IMR-90 (cell line): ENCODE results near the gene MGLL. TPM values are rescaled to one million over a fixed set of nuclear protein-coding genes. Genes with fewer than 3 reads are reported as not detected.

Experiments used
- ATAC-seq: fragments of 200-7000 bp; cut with Tn5 transposase; 2 replicates; pipeline ENCODE4 v1.9.1; 2020; ENCODE audit warnings: low read depth, mild to moderate bottlenecking, moderate library complexity
- BruUV-seq: library from RNA; stranded (reverse); fragments of 400-500 nt; replicated peaks from 2 replicates; lab custom pipeline; 2021; lab: Mats Ljungman, UMichigan
- CTCF ChIA-PET: fragments of 300-600 bp; formaldehyde crosslinking; extraction: SDS; loops from one replicate; lab custom pipeline; 2021; ENCODE audit warnings: antibody characterized with exemption; lab: Yijun Ruan, JAX
- POLR2A ChIA-PET: fragments of 300-600 bp; sonication (Branson Sonifier 250); formaldehyde crosslinking; loops from one replicate; lab custom pipeline; 2022; ENCODE audit warnings: antibody characterized with exemption; ENCODE audit not compliant: unreplicated experiment; lab: Charles Lee
- DNase-seq: peaks from one replicate; pipeline ENCODE4 v3.0.0; 2013
- H2AFZ ChIP-seq: replicated peaks from 2 replicates; pipeline ENCODE3; 2013; ENCODE audit warnings: low read length, mild to moderate bottlenecking; ENCODE audit not compliant: poor library complexity
- H2AK5ac ChIP-seq: 2 replicates; pipeline ENCODE4 v1.6.1; 2013; ENCODE audit warnings: low read depth, low read length, inconsistent platforms
- H2AK9ac ChIP-seq: replicated peaks from 2 replicates; pipeline ENCODE3; 2013; ENCODE audit warnings: mild to moderate bottlenecking, low read depth, low read length, moderate library complexity; ENCODE audit not compliant: poor library complexity
- H2BK120ac ChIP-seq: 2 replicates; pipeline ENCODE4 v1.6.1; 2013; ENCODE audit warnings: low read depth, low read length, inconsistent platforms
- H2BK15ac ChIP-seq: 3 replicates; pipeline ENCODE4 v1.6.1; 2013; ENCODE audit warnings: low read depth, low read length, inconsistent platforms
- H2BK20ac ChIP-seq: 2 replicates; pipeline ENCODE4 v1.6.1; 2013; ENCODE audit warnings: low read depth, mild to moderate bottlenecking, inconsistent platforms, low read length, moderate library complexity
- H2BK5ac ChIP-seq: 2 replicates; pipeline ENCODE4 v1.6.1; 2013; ENCODE audit warnings: mild to moderate bottlenecking, low read depth, low read length, inconsistent platforms; ENCODE audit not compliant: poor library complexity, severe bottlenecking
- H3K14ac ChIP-seq: replicated peaks from 2 replicates; pipeline ENCODE4 v1.6.1; 2013; ENCODE audit warnings: low read depth, low read length, inconsistent platforms
- H3K18ac ChIP-seq: 2 replicates; pipeline ENCODE4 v1.6.1; 2013; ENCODE audit warnings: low read depth, low read length, control low read depth
- H3K23ac ChIP-seq: 2 replicates; pipeline ENCODE4 v1.6.1; 2013; ENCODE audit warnings: low read depth, low read length, inconsistent platforms
- H3K27ac ChIP-seq: 2 replicates; pipeline ENCODE4 v1.5.1; 2013; ENCODE audit warnings: mild to moderate bottlenecking, control low read depth, low read length; ENCODE audit not compliant: insufficient read depth
- H3K27me3 ChIP-seq: 2 replicates; pipeline ENCODE4 v1.6.1; 2013; ENCODE audit warnings: low read length; ENCODE audit not compliant: control insufficient read depth, insufficient read depth
- H3K36me3 ChIP-seq: 2 replicates; pipeline ENCODE4 v1.6.1; 2013; ENCODE audit warnings: low read length, mixed read lengths; ENCODE audit not compliant: control insufficient read depth, insufficient read depth
- H3K4ac ChIP-seq: 2 replicates; pipeline ENCODE4 v1.6.1; 2013; ENCODE audit warnings: low read depth, low read length, inconsistent platforms
- H3K4me1 ChIP-seq: 2 replicates; pipeline ENCODE4 v1.6.1; 2013; ENCODE audit warnings: low read length, mixed read lengths; ENCODE audit not compliant: control insufficient read depth, insufficient read depth
- H3K4me2 ChIP-seq: 2 replicates; pipeline ENCODE4 v1.6.1; 2013; ENCODE audit warnings: low read depth, mild to moderate bottlenecking, control low read depth, low read length, moderate library complexity
- H3K4me3 ChIP-seq: 2 replicates; pipeline ENCODE4 v1.5.1; 2013; ENCODE audit warnings: low read depth, mild to moderate bottlenecking, control low read depth, low read length, moderate library complexity; ENCODE audit not compliant: insufficient read depth
- H3K56ac ChIP-seq: 2 replicates; pipeline ENCODE4 v1.6.1; 2013; ENCODE audit warnings: low read length, inconsistent platforms; ENCODE audit not compliant: insufficient read depth; ENCODE audit errors: extremely low read depth
- H3K79me1 ChIP-seq, 2 experiments: 2 replicates each; pipeline ENCODE4 v1.6.1; 2013; ENCODE audit warnings: low read length in 2 of 2, inconsistent platforms in 1 of 2, low read depth in 1 of 2
- H3K9ac ChIP-seq: 2 replicates; pipeline ENCODE4 v1.6.1; 2013; ENCODE audit warnings: low read depth, low read length, control low read depth
- H3K9me1 ChIP-seq: 2 replicates; pipeline ENCODE4 v1.6.1; 2013; ENCODE audit warnings: low read length, inconsistent platforms; ENCODE audit not compliant: insufficient read depth
- H3K9me3 ChIP-seq: 2 replicates; pipeline ENCODE4 v1.6.1; 2013; ENCODE audit warnings: low read length; ENCODE audit not compliant: control insufficient read depth, insufficient read depth
- H4K20me1 ChIP-seq: 2 replicates; pipeline ENCODE4 v1.6.1; 2013; ENCODE audit warnings: low read length, inconsistent platforms; ENCODE audit not compliant: insufficient read depth
- H4K5ac ChIP-seq: 2 replicates; pipeline ENCODE4 v1.6.1; 2013; ENCODE audit warnings: mild to moderate bottlenecking, low read depth, low read length, control low read depth
- H4K8ac ChIP-seq, 2 experiments: 2 replicates each; pipeline ENCODE4 v1.6.1; 2013; ENCODE audit warnings: low read depth in 2 of 2, low read length in 2 of 2, control low read depth in 1 of 2, inconsistent platforms in 1 of 2
- H4K91ac ChIP-seq: 2 replicates; pipeline ENCODE4 v1.6.1; 2013; ENCODE audit warnings: low read depth, low read length, inconsistent platforms; ENCODE audit not compliant: insufficient read depth
- BHLHE40 ChIP-seq: fragments of 150-350 bp; IDR thresholded peaks from 2 replicates; pipeline ENCODE4 v1.6.1; 2016; ENCODE audit warnings: mild to moderate bottlenecking, low read depth, low read length
- CEBPB ChIP-seq: IDR thresholded peaks from 2 replicates; pipeline ENCODE4 v1.6.1; 2012; ENCODE audit warnings: low read depth, low read length, improper control_type of control experiment
- CHD1 ChIP-seq: IDR thresholded peaks from 2 replicates; pipeline ENCODE4 v1.6.1; 2012; ENCODE audit warnings: low read depth, low read length, improper control_type of control experiment
- FOS ChIP-seq: fragments of 150-350 bp; IDR thresholded peaks from 2 replicates; pipeline ENCODE4 v1.6.1; 2016; ENCODE audit warnings: low read depth, low read length
- MAFK ChIP-seq: IDR thresholded peaks from 2 replicates; pipeline ENCODE4 v1.6.1; 2012; ENCODE audit warnings: low read depth, low read length, improper control_type of control experiment
- MAZ ChIP-seq: IDR thresholded peaks from 2 replicates; pipeline ENCODE4 v1.6.1; 2012; ENCODE audit warnings: low read depth, mild to moderate bottlenecking, low read length, improper control_type of control experiment, moderate library complexity, borderline replicate concordance
- MXI1 ChIP-seq: IDR thresholded peaks from 2 replicates; pipeline ENCODE4 v1.6.1; 2012; ENCODE audit warnings: low read depth, mild to moderate bottlenecking, low read length, moderate library complexity, borderline replicate concordance
- NFE2L2 ChIP-seq: fragments of 150-350 bp; IDR thresholded peaks from 2 replicates; pipeline ENCODE4 v1.6.1; 2016; ENCODE audit warnings: low read depth, mild to moderate bottlenecking, low read length
- POLR2A ChIP-seq: IDR thresholded peaks from 2 replicates; pipeline ENCODE4 v1.6.1; 2012; ENCODE audit warnings: mild to moderate bottlenecking, low read depth, low read length
- RAD21 ChIP-seq: IDR thresholded peaks from 2 replicates; pipeline ENCODE4 v1.6.1; 2012; ENCODE audit warnings: low read length, improper control_type of control experiment
- RCOR1 ChIP-seq: IDR thresholded peaks from 2 replicates; pipeline ENCODE4 v1.6.1; 2012; ENCODE audit warnings: mild to moderate bottlenecking, low read length, improper control_type of control experiment; ENCODE audit not compliant: insufficient replicate concordance
- RFX5 ChIP-seq: IDR thresholded peaks from 2 replicates; pipeline ENCODE4 v1.8.0; 2012; ENCODE audit warnings: low read depth, mild to moderate bottlenecking, low read length, moderate library complexity
- SMC3 ChIP-seq: fragments of 150-350 bp; IDR thresholded peaks from 2 replicates; pipeline ENCODE4 v1.6.1; 2016; ENCODE audit warnings: low read depth, mild to moderate bottlenecking, antibody characterized with exemption, low read length, moderate library complexity
- WGBS, 2 experiments: methylation state at CpG; one replicate each; pipeline versions ENCODE4 v1.1.5 to v1.1.7; 2013; ENCODE audit warnings: missing lambda C conversion rate in 2 of 2; ENCODE audit not compliant: insufficient read length in 1 of 2; ENCODE audit errors: extremely low coverage in 2 of 2; 5-methylcytosine and 5-hydroxymethylcytosine counted together
- dilution Hi-C: fragments of 300-500 bp; cut with HindIII; formaldehyde crosslinking; loops from one replicate; pipeline ENCODE4 v1.14.3; 2018; ENCODE audit warnings: low sequenced_read_pairs; ENCODE audit not compliant: unreplicated experiment
- in situ Hi-C: fragments of 300-500 bp; cut with MboI; formaldehyde crosslinking; loops from 3 replicates; pipeline ENCODE4 v1.14.3; 2019; ENCODE audit warnings: low sequenced_read_pairs, inconsistent platforms, mixed read lengths
- intact Hi-C: fragments of 100-400 bp; cut with micrococcal nuclease; formaldehyde crosslinking; loops from 2 replicates; pipeline ENCODE4 v1.10.0; 2022
- polyA plus RNA-seq, 3 experiments: library from polyadenylated mRNA; depleted of rRNA; stranded (reverse); fragments of >200 nt; gene quantifications; 2 replicates each; pipeline ENCODE4 v1.2.3, GENCODE V29; 2012; ENCODE audit warnings: low replicate concordance in 1 of 3
- total RNA-seq: library from RNA; depleted of rRNA; stranded (reverse); fragments of >200 nt; gene quantifications from 2 replicates; pipeline ENCODE4 v1.2.3, GENCODE V29; 2012
- TF ChIP-seq, protein P1 (sequence below): conservative IDR thresholded peaks from 2 replicates; pipeline ENCODE4 v1.5.1; 2012; ENCODE audit warnings: mild to moderate bottlenecking, low read depth, low read length, improper control_type of control experiment
- TF ChIP-seq, protein P2 (sequence below): fragments of 150-350 bp; IDR thresholded peaks from 2 replicates; pipeline ENCODE4 v1.6.1; 2017; ENCODE audit warnings: mild to moderate bottlenecking, antibody characterized with exemption, low read length, low read depth

Gene MGLL
- total and polyA plus RNA-seq, 2 of the 4 experiments (the other 2 are of a cell fraction), result 23.7 to 60.6 TPM

DNA sequence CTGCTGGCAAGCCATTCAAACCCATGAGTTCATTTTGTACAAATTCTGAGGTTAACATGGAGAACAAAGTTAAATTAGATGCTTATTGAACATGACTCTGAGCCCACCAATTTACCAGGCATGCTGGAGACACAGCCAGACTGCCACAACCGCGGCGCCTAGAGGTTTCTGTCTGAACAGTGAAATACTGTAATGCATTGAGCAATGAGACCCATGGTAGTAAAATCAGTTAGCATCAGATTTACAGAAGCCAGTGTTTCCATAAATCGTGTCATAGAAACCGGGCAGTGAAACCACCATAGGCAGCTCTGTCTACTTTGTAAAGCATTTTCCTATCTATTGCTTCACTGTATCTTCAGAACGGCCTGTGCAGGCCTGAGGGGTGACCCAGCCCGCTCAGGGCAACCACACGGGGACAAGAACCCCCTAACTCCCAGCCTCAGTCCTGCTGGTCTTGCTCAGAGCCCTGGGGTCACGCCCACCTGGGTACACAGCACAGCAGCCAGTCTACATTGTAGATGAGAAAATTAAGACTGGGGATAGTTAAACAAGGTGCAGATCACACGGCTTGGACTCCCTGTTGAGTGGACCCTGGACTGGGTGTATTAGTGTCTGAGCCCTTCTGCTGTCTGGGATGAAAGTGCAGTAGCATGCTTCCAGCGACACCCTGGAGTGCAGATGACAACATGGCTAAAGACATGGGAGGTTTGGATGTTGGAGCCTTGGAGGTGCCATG, 44.2 kb downstream of the MGLL start:
- Histone ChIP-seq H3K4me1 (peaks cover 43% of the 10 kb centered on the region), H3K4ac (0 out of 2 replicates have a peak overlapping the region, but pooled peaks have one; percentile 22), H2BK20ac (no peak overlapping the region), H3K14ac (0 out of 2 replicates have a peak overlapping the region, but pooled peaks have one; percentile 34), H3K56ac (no peak overlapping the region), H3K23ac (no peak overlapping the region), H3K4me2 (no peak overlapping the region), H3K27me3 (no peaks in the 10 kb centered on the region), H2AK9ac (no peak overlapping the region), H4K20me1 (no peaks in the 10 kb centered on the region; the same call in 1 of the 2 replicates), H3K18ac (no peak overlapping the region), H2BK15ac (peak overlapping the region; percentile 39; the same call in 1 of the 3 replicates), H3K4me3 (no peak overlapping the region), H4K91ac (peak overlapping the region; percentile 19; the same call in 1 of the 2 replicates), H2BK5ac (no peak overlapping the region), H3K9ac (no peak overlapping the region), H3K9me3 (peaks cover 4% of the 10 kb centered on the region), H2AFZ (no peak overlapping the region), H4K8ac (no peak overlapping the region), H3K9me1 (peaks cover 39% of the 10 kb centered on the region), H4K5ac (no peak overlapping the region), H3K27ac (no peak overlapping the region), H2AK5ac (peak overlapping the region; percentile 49), H3K79me1 (peaks cover 42 to 85% of the 10 kb centered on the region in 2 experiments), H3K36me3 (no peaks in the 10 kb centered on the region; the same call in 1 of the 2 replicates), H2BK120ac (no peak overlapping the region)
- DNase-seq, result no peak
- intact Hi-C loops (no loop called here), in situ Hi-C loops (no loop called here), dilution Hi-C loops (no loop called here)
- ATAC-seq, result no peak
- WGBS, 2 experiments, result 88% methylated on average over 3 of the region's 11 CpGs; no CpG with 5 or more reads in 1 of the 2 experiments
- ChIA-PET CTCF (no interaction called here), POLR2A (no interaction called here)
- no TSS peak for BruUV-seq
- no peak for TF ChIP-seq RAD21
- no peak for TF ChIP-seq CHD1
- TF ChIP-seq SMC3, result no peak
- TF ChIP-seq RCOR1, result no peak
- no peak for TF ChIP-seq MAFK
- TF ChIP-seq, protein P1, sequence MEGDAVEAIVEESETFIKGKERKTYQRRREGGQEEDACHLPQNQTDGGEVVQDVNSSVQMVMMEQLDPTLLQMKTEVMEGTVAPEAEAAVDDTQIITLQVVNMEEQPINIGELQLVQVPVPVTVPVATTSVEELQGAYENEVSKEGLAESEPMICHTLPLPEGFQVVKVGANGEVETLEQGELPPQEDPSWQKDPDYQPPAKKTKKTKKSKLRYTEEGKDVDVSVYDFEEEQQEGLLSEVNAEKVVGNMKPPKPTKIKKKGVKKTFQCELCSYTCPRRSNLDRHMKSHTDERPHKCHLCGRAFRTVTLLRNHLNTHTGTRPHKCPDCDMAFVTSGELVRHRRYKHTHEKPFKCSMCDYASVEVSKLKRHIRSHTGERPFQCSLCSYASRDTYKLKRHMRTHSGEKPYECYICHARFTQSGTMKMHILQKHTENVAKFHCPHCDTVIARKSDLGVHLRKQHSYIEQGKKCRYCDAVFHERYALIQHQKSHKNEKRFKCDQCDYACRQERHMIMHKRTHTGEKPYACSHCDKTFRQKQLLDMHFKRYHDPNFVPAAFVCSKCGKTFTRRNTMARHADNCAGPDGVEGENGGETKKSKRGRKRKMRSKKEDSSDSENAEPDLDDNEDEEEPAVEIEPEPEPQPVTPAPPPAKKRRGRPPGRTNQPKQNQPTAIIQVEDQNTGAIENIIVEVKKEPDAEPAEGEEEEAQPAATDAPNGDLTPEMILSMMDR, result no peak
- TF ChIP-seq CEBPB, result no peak
- TF ChIP-seq, protein P2, sequence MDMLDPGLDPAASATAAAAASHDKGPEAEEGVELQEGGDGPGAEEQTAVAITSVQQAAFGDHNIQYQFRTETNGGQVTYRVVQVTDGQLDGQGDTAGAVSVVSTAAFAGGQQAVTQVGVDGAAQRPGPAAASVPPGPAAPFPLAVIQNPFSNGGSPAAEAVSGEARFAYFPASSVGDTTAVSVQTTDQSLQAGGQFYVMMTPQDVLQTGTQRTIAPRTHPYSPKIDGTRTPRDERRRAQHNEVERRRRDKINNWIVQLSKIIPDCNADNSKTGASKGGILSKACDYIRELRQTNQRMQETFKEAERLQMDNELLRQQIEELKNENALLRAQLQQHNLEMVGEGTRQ, result no peak
- TF ChIP-seq RFX5, result no peak
- no peak for TF ChIP-seq BHLHE40
- TF ChIP-seq FOS, result no peak
- no peak for TF ChIP-seq POLR2A
- no peak for TF ChIP-seq MXI1
- no peak for TF ChIP-seq NFE2L2
- TF ChIP-seq MAZ, result no peak
